NK-92 (cell line): ENCODE results near the gene SLA2.
"Not testable (repeated sequence)": the region's sequence is repeated elsewhere in the genome, so short reads cannot be mapped to it uniquely, and the experiment has no call there.

Source experiments
- DNase-seq: peaks from one replicate; lab custom pipeline; 2025; ENCODE audit not compliant: unreplicated experiment; lab: John Stamatoyannopoulos, UW

The SLA2 gene, protein sequence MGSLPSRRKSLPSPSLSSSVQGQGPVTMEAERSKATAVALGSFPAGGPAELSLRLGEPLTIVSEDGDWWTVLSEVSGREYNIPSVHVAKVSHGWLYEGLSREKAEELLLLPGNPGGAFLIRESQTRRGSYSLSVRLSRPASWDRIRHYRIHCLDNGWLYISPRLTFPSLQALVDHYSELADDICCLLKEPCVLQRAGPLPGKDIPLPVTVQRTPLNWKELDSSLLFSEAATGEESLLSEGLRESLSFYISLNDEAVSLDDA

DNA sequence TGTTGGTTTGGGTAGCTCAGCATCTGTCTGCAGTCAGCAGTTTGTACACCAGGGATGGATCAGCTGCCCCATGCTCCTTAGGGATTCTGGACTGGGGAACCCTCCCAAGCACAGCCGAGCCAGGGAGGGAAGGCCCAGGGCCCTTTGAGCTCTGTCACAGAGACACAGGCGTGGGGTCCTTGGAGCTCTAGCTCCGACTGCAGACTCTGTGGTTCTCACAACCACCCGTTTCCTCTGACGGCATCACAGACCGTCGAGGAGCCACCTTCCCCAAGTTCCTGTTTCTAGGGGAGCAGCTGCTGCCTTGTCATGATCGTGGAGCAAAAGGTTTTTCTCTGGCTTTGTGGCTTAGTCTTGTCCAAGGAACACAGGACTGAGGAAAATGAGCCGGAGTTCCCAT lies at the start of gene SLA2:
Gene SLA2 (minus strand): TSS at position 199 of the 400 bp plus-strand sequence. CDS start 4,861 bp downstream, outside the sequence.
- DNase-seq = no peak

DNA sequence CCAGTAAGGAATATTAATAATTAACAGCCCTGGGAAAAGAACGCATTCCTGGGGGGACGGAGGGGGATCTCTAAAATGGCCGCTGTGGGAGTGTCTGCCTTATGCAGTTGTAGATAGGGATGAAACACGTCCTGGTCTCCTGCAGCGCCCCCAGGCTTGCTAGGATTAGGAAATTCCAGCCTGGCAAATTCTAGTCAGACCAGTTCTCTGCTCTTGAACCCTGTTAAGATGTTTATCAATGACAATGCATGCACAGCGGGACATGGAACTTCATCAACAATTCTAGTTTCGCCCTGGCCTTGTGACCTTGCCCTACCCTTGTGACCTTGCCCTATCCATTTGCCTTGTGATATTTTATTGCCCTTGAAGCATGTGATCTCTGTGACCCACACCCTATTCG lies 49.5 kb upstream of the SLA2 start:
- DNase-seq = not testable (repeated sequence)

DNA sequence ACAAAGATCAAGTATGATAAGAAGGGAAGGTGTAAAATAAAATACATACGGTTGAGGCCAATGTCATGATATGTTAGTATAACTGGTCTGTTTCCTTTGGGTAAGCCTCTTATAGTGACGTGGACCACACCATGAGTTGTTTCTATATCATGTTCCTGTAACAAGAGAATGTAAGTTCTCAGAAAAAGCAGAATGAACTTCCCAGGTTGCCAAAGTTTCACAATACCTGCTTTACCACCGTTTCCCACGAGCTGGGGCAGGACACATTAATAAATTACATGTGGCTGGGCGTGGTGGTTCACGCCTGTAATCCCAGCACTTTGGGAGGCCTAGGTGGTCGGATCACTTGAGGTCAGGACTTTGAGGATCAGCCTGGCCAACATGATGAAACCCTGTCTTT lies 42.6 kb upstream of the SLA2 start:
- DNase-seq = no peak

DNA sequence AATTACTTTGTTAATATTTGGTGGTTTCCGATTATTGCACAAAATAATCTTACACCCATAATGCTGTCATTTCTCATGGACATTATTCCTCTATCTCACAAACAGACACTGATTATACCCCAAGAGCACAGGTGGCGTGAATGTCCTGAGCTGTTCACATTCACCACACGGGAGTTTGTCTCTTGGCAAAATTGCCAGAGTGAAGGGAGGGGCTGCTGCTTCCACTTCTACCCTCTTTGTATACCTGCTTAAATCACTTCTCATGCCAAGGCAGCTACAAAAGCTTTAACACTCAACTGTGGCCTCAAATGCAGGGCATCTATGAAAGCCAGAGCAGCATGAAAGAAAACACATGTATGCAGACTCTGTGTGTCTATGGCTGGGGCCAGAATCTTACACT lies 41.9 kb upstream of the SLA2 start:
- DNase-seq = no peak

DNA sequence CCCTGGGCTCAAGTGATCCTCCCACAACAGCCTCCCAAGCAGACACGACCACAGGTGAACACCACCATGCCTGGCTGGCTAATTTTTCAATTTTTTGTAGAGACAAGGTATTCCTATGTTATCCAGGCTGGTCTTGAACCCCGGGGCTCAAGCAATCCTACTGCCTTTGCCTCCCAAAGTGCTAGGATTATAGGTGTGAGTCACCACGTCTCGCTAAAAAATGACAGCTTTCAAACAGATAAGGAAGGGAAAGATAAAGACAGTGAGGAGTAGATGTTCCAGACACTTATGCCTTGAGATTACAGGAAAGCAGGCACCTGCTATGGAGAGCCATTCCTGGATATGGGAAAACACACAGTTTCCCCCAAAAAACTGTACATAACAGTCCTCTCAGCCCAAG lies 40.9 kb upstream of the SLA2 start:
- DNase-seq = no peak

DNA sequence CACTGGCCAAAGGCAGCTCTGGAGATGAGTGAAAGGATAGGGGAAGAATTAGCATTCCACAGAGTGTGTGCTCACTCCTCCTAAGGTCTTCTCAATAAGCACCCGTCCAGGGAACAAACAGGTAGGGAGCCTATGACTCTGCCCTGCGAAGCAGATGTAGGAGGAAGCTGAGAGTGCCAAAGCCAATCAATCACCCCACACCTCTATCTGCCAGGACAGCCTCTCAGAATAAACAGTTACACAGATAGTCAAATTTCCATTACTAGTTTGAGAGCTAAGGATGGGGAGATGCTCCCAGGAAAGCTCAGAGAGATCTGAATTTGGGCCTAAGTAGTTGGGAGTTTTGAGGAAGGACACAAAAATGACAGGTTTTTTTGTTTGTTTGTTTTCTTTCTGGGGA lies 40.5 kb upstream of the SLA2 start:
- DNase-seq = no peak

DNA sequence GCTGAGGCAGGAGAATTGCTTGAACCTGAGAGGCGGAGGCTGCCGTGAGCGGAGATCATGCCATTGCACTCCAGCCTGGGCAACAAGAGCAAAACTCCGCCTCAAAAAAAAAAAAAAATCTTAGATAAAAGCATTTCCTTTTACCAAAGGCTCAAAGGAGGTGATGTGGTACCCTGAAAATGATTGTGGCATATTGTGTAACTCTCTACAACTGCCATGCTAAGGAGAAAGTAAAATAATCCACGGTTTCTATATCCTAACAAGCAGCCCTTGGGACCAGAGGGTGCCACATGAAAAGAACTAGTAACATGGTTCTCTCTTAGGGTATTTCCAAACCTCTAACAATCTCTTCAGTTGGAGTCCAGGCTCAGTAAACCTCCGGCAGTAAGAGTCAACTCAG lies 38.8 kb upstream of the SLA2 start:
- DNase-seq = no peak

DNA sequence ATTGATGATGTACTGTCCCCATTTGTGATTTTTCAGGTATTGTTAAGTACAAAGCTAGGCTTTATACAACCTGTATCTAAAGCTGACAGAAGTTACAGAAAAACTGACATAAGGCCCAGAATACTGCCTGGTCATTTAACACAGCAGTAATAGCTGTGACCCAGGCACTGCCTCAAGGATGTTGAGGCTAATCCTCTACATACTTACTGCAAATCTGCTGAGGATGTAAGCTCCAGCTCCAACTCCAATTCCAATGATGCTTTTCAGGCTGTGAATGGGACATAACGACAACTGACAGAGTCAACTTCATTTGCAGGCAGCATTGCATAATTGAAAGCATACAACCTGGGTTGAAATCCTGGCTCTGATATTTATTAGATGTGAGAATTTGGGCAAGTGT lies 36.3 kb upstream of the SLA2 start:
- no peak for DNase-seq

DNA sequence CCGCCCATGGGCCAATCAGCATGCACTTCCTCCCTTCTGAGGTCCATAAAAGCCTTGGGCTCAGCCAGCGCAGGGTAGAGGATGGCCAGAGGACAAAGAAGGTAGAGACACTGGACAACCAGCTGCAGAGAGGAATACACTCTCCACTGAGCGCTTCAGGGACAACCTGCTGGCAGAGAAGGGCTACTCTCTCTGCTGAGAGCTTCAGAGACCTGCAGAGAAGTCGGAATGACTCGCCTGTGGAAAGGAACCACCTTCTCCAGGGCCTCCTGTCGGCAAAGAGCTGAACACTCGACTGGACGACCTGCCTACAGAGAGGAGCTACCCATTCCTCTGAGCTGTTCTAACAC lies 31.4 kb upstream of the SLA2 start:
- DNase-seq = no peak

DNA sequence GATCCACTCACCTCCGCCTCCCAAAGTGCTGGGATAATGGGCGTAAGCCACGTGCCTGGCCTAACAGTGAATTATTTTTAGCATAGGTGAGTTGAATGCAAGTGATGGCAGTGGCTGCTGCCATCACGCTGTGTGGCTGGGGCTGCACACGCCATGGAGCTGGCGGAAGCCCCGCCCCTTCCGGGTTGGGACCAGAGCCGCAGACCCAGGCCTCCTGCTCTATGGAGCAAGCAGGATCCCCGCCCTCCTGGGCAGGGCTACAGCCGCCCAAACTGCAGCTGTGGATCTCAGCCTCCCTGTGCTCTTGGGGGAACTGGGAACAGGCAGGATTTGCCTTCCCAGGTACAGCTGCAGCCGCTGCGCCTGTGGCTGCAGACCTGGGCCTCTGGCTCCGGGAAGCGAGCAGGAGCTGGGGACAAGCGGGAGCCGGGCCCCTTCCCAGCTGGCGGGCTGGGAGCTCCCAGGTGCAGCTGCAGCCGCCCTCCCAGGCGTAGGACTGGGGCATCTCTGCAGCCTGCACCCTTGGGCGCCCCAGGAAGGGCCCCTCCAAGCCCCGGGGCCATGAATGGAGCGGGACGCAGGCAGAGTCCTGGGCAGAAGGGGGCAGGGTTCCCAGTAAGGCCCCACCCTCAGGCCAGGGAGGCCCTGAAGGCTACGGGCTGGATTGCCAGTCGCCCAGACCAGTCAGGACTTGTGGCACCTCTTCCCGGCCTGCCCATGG lies 30.9 kb upstream of the SLA2 start:
- no peak for DNase-seq

DNA sequence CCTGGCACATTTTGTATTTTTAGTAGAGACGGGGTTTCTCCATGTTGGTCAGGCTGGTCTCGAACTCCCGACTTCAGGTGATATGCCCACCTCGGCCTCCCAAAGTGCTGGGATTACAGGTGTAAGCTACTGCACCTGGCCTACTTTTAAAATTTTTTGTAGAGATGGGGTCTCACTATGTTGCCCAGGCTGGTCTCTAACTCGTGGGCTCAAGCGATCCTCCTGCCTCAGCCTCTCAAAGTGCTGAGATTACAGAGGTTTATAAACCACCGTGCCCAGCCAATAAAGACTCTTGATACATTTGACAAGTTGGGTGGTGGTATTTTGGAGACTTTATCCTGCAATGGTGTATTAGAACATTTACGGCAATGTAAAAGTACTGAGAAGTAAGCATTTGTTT lies 29.5 kb upstream of the SLA2 start:
- not testable (repeated sequence) for DNase-seq

DNA sequence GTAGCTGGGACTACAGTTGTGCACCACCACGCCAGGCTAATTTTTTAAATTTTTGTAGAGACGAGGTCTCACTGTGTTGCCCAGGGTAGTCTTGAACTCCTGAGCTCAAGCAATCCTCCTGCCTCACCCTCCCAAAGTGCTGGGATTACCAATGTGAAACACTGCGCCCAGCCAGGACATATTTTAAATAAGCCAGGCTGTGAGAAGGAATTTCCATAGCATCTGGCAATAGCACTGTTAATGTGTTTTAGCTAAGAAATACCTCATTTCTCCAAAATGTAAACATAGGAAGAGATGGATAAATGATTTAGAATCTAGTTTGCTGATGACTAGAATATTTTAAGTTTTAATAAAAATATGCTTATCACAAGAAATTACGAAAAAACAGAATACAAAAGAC lies 27.0 kb upstream of the SLA2 start:
- no peak for DNase-seq

DNA sequence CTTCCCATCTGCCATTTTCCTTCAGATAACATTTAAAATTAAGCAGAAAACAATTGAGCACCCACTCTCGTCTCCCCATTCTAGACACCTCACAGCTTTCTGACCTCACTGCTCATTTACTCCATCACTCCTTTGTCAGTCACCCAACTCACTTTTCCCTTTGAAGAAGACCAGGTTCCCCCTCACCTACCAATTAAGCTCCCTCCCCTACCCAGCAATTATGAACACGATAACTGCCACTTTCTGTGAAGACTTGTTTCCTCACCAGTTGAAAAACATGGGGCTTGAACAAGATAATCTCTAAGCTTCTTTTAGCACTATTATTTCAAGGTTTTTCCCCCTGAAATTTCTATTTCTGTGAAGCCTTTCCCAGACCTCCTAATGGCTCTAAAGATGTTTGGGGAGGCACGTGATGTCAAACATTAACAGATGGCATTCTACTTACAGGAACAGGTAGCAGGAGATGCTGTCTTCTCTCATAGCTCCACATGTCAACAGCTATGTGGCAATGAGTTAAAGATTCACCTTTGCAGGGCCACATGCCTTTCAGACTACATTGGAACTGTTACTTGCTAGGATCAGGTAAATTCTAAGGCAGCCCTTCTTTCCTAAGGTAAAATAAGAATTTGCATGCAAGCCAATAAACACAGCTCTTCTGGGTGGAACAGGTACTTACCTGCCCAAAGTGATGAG lies 24.8 kb upstream of the SLA2 start:
- no peak for DNase-seq

DNA sequence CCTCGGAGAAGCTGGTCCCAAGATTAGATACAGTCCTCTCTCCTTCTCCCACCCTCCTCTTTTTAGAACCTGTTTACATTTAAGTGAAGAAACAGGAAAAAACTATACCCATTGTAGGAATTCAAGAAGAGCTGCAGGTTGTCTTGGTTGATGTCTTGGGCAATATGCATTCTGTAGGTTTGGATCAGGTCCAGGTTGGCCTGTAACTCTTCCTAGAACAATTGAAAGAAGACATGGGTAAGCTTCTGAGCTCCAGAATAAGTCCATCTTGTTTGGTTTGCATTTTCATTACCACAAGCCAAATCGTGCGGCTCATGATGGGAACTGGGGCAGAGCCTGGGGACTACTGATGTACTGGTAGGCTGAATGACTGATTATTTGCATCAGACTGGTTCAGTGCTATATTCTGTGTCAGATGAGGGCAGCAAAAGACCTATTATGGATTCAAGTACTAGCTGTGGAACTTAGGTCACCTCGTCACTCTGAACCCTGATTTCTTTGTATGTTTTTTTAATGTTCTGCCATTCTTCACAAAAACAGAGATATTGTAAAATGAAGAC lies 20.3 kb upstream of the SLA2 start:
- DNase-seq = no peak

DNA sequence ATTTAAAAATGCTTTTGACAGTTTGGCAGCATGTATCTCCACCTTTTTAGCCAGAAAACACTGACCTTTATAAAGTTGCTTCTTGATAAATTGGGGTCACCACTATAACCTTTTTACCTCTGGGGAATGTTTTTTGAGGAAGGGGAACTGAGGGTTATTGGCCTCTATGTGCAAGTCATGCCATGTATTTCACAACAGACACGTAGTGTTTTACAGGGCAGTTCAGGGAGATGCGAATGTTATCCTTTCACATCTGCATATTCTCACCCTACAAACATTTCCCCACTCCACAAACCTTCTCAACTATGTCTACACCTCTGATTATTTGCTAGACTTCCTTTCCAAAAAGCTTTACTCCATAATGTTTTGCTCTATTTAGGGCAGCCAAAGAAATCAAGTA lies 17.0 kb upstream of the SLA2 start:
- no peak for DNase-seq

DNA sequence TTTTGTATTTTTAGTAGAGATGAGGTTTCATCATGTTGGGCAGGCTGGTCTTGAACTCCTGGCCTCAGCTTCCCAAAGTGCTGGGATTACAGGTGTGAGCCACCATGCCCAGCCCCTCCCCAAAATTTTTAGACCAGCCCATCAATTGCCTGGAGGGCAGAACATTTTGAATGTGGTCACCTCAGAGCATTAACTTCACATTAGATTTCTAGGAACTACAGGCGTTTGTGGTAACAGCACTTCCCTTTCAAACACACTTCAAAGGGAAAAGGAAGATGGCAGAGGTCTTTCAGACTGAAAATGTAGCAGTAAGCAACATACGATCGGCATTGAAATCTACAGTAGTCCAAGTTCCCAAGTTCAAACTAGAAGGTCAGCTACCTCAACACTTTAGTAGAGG lies 12.3 kb upstream of the SLA2 start:
- no peak for DNase-seq

DNA sequence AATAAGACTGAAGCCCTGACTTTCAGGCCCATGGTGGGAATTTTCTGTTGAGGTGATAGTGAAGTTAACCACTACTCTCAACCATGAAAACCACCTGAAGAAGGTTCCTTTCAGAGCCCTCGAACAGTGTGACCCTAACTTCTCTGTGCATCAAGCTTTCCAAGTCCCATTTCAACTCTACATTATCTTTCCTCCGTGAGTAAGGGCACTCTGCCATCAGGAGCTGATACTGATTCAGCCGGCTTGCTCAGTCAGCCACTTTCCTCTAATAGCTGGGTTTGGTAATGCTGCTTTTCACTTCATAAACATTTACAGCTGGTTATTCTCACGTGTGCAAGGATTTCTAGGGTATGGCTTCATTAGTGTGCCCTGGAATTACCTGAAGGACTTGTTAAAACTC lies 10.7 kb upstream of the SLA2 start:
- no peak for DNase-seq

DNA sequence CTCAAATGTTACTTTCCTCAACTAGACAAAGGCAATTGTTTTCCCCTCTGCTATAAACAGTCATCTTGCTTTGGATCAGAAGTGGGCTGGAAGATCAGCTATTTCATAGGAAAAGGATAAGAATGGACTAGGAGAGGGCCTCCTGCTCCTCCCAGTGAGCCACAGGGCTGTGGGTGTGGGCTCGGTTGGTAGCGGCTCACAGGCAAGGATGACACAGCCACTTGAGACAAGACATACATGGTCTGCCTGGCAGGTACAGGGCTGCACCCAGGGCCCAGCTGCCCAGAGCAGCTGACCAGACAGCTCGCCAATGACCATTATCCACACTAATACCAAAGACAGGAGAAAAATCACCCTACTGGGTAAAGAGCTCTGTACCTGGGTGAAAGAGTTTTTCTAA lies 9.0 kb upstream of the SLA2 start:
- DNase-seq = no peak

DNA sequence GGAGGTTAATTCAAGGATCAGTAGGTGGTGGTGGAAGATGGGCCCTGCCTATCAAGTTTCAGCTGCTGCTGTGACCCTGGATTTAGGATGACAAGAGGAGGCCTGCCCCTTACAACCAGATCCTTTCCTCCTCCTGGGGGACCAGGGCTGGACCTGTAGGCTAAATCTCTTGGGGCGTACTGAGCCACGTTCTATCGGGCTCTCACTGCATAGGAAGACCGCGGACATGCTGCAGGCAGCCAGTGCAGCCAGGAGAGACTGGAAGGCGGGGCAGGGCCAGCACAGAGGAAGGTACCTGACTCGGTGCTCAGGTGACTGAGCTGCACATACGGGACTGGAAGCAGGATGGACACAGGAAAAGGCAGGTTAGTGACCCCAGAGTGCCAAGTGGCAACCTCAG lies 8.5 kb upstream of the SLA2 start:
- DNase-seq = no peak

DNA sequence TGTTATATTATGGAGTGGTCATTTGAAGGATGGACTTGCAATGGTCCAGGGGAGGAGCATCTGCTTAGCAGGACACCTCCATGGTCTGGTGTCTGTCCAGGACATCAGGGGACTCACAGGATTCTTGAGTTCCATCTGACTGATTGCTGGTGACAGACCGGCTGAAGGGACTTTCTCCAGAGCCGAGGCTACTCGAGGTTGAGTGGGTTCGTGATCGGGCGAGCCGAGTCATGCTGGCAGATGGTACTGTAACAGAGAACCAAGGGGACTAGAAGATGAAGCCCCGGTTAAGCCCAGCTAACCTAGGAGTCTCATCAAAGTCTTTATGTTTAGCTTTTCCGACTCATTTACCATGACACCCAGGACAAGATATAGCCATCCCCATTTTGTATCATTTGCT lies 7.5 kb upstream of the SLA2 start:
- no peak for DNase-seq

DNA sequence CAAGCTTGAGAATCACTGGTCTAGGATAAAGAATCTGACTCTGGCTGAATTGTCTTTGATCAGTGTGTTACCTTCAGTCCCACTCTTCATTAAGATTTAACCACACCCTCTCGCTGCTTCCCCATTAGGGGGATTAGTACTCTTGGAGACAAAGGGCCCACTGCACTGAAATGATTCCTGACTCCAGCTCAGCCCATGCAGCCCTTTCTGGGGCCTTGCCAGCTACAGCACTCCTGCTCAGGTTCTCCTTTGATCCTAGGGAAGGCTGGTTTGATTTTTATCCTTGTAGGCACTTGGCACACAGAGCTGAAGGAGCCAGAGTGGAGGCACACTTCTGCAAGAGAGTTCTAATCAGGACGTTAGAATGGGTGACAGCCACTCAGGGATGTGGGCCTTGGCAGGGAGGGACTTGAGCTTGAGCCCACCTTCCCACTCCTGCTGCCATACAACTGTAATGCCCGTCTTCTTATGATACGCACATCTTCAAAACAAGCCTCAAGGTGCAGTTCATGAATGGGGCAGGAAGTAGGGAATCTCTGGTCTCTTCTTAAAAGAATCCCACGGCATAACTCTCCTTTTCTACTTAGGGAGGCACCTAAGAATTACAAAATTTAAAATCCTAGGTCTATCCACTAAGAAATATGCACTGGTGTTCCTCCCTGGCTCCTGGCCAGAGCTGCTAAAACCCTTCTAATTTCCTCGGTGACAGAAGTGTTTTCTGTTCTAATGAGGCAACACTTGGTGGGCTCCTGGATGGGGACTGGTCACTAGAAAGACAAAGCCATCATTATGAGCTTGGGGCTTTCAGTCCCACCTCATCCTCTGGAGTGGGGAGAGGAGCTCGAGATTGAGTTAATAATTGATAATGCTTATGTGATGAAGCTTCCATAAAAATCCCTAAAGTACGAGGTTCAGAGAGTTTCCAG lies 1.5 kb upstream of the SLA2 start:
- DNase-seq = no peak
